ENCODE measurements around the gene UBE2S. TPM values are rescaled to one million over a fixed set of nuclear protein-coding genes. Genes with fewer than 3 reads are reported as not detected.

UBE2S gene
- total RNA-seq, 1 experiment from 2014 or later, result 393 TPM

DNA sequence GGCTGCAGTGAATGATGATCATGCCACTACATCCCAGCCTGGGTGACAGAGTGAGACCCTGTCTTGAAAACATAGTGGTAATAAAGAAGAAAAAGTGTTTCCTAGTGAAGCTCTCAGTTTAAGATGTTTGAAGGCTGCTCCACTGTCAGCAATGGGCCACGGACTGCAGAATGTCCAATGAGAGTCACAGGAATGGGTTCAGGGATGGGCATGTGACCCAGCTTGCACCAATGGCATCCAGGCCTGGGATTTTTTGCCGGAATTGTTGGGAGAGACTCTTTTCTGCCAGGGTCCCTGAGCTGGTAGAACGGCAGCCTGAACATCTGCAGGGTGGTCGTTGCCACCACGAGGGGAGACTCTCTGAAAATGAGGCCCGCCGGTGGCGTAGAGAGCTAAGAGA, 29.3 kb upstream of the UBE2S start:
- H3K27me3 ChIP-seq (ENCODE audit: insufficient read depth, low read length), result peaks cover 5% of the 10 kb centered on the region; the same call in 1 of the 2 replicates
- H3K56ac ChIP-seq (ENCODE audit: insufficient read length, low read depth, low read length), result no peak overlapping the region
- H3K79me1 ChIP-seq (ENCODE audit: insufficient read depth, low read depth, low read length, poor library complexity, severe bottlenecking), result no peaks in the 10 kb centered on the region
- H3K4me1 Mint-ChIP-seq, result peaks cover 11 to 18% of the 10 kb centered on the region in 2 experiments
- no peak overlapping the region for H3K14ac ChIP-seq (ENCODE audit: insufficient read depth, low read length)
- H4K8ac ChIP-seq (replicated peaks; ENCODE audit: insufficient read length, low read depth, low read length), result no peak overlapping the region
- H2AFZ ChIP-seq (ENCODE audit: low read length), result no peak overlapping the region
- no peak overlapping the region for H2BK20ac ChIP-seq (ENCODE audit: low read depth, low read length, poor library complexity, severe bottlenecking)
- H3K23ac ChIP-seq (ENCODE audit: insufficient read length, low read depth, low read length), result no peak overlapping the region
- H3K9me3 ChIP-seq (ENCODE audit: control insufficient read depth, low read depth, low read length), result no peaks in the 10 kb centered on the region
- H3K9me3 Mint-ChIP-seq, result peaks cover 0 to 5% of the 10 kb centered on the region in 2 experiments; a peak in 1 of 5 replicates
- H3K23me2 ChIP-seq (ENCODE audit: insufficient read length, low read depth, low read length, poor library complexity, severe bottlenecking), result peaks cover 16% of the 10 kb centered on the region
- H3K18ac ChIP-seq (ENCODE audit: insufficient read length, low read depth, low read length), result no peak overlapping the region
- no peak overlapping the region for H2AK5ac ChIP-seq (ENCODE audit: insufficient read length, low read length)
- H2BK120ac ChIP-seq (ENCODE audit: low read depth, low read length, poor library complexity, severe bottlenecking), result no peak overlapping the region
- H3K27ac ChIP-seq (ENCODE audit: insufficient read length, low read depth, low read length), result no peak overlapping the region
- no CpG with 5 or more reads among the region's 8 CpGs for WGBS (ENCODE audit: extremely low coverage, insufficient read length, low lambda C conversion rate)
- H3T11ph ChIP-seq (ENCODE audit: low read length), result no peak overlapping the region
- H3K27me3 Mint-ChIP-seq (ENCODE audit: low read depth), result peaks cover 53% of the 10 kb centered on the region
- no peak overlapping the region for H2BK12ac ChIP-seq (ENCODE audit: insufficient read length, low read depth, low read length)
- no peak overlapping the region for H4K91ac ChIP-seq (ENCODE audit: insufficient read length, low read depth, low read length)
- TF ChIP-seq, protein P1, sequence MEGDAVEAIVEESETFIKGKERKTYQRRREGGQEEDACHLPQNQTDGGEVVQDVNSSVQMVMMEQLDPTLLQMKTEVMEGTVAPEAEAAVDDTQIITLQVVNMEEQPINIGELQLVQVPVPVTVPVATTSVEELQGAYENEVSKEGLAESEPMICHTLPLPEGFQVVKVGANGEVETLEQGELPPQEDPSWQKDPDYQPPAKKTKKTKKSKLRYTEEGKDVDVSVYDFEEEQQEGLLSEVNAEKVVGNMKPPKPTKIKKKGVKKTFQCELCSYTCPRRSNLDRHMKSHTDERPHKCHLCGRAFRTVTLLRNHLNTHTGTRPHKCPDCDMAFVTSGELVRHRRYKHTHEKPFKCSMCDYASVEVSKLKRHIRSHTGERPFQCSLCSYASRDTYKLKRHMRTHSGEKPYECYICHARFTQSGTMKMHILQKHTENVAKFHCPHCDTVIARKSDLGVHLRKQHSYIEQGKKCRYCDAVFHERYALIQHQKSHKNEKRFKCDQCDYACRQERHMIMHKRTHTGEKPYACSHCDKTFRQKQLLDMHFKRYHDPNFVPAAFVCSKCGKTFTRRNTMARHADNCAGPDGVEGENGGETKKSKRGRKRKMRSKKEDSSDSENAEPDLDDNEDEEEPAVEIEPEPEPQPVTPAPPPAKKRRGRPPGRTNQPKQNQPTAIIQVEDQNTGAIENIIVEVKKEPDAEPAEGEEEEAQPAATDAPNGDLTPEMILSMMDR (conservative IDR thresholded peaks at IDR 0.05), result no peak
- no peak overlapping the region for H3K27ac Mint-ChIP-seq
- no peaks in the 10 kb centered on the region for H3K79me2 ChIP-seq (ENCODE audit: insufficient read depth, low read length)
- no peak overlapping the region for H3K4ac ChIP-seq (ENCODE audit: low read depth, low read length)
- no peak overlapping the region for H3K9ac ChIP-seq (ENCODE audit: extremely low read depth, insufficient read length, low read length)
- no peak overlapping the region for H2BK5ac ChIP-seq (ENCODE audit: insufficient read length, low read length)
- no peaks in the 10 kb centered on the region for H3K36me3 Mint-ChIP-seq (ENCODE audit: insufficient read depth in 1 of 3, low read depth in 3 of 3)
- no peak for DNase-seq
- H4K20me1 ChIP-seq (ENCODE audit: control insufficient read depth, insufficient read depth, insufficient read length), result no peaks in the 10 kb centered on the region
- no peak overlapping the region for H3K4me3 Mint-ChIP-seq
- H4K5ac ChIP-seq (ENCODE audit: insufficient read length, low read depth, low read length), result no peak overlapping the region
- 0 out of 2 replicates have a peak, but pooled peaks cover 2% of the 10 kb centered on the region for H3K4me1 ChIP-seq (ENCODE audit: insufficient read depth, low read length)
- no peak overlapping the region for H3K4me2 ChIP-seq (ENCODE audit: insufficient read depth, insufficient read length, low read length)
- H2BK15ac ChIP-seq (ENCODE audit: low read depth, low read length), result no peak overlapping the region
